ENCODE data around the gene SHKBP1.
"Not testable (repeated sequence)": the region's sequence is repeated elsewhere in the genome, so short reads cannot be mapped to it uniquely, and the experiment has no call there.

SHKBP1 gene, protein sequence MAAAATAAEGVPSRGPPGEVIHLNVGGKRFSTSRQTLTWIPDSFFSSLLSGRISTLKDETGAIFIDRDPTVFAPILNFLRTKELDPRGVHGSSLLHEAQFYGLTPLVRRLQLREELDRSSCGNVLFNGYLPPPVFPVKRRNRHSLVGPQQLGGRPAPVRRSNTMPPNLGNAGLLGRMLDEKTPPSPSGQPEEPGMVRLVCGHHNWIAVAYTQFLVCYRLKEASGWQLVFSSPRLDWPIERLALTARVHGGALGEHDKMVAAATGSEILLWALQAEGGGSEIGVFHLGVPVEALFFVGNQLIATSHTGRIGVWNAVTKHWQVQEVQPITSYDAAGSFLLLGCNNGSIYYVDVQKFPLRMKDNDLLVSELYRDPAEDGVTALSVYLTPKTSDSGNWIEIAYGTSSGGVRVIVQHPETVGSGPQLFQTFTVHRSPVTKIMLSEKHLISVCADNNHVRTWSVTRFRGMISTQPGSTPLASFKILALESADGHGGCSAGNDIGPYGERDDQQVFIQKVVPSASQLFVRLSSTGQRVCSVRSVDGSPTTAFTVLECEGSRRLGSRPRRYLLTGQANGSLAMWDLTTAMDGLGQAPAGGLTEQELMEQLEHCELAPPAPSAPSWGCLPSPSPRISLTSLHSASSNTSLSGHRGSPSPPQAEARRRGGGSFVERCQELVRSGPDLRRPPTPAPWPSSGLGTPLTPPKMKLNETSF

DNA sequence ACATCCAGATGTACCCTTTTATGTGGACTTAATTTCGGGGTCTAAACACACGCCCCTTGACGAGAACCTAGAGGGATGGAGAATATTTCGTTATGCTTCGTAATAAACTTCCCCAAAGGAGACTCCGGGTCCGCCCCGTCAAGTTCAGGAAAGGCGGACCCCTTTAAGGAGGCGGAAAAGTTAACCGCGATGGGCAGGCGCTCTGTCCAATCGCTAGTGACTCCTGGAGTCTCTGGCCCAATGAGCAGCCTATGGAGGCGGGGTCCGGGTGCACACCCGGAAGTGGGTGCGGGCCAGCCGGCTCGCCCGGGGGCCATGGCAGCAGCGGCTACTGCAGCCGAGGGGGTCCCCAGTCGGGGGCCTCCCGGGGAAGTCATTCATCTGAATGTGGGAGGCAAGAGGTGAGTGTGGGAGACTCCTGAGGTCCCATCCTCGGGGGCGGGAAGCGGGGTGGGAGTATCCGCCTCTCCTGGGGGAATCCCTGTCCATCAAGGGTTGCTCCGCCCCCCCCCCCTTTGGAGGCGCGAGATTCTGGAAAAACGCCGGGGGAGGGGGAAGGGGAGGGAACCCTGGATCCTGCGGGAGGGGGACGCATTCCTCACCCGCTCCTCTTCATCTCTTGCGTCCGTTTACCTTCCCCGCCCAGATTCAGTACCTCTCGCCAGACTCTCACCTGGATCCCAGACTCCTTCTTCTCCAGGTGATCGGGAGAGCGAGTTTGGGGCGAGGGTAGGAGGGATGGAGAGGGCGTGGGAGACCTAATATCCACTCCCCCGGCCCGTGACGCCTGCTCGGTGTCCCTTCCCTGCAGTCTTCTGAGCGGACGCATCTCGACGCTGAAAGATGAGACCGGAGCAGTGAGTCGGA is at the start of gene SHKBP1:
Gene SHKBP1, plus strand, starts transcription at position 289 of the 867 bp plus-strand sequence. Its CDS starts 27 bp downstream, at position 316.
- DNase-seq, result peak; percentile 95

DNA sequence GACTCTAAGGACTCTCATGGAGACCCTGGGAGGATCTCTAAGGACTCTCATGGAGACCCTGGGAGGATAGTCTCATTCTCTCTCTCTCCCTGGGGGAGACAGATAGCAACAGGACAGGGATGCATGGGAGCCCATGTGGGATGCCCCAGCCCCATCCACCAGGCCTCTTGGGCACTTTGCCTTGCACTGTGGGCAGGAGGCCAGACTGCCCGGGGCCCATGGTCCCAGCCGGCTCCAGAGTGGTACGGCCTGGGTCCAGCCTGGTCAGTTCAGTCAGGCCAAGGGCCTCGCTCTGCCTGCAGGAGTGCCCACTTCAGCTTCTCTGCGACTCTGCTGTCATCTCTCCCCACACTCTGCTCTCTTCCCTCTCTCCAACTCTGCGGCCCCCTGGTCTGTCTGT is 48.6 kb upstream of the SHKBP1 start:
- DNase-seq, result no peak

DNA sequence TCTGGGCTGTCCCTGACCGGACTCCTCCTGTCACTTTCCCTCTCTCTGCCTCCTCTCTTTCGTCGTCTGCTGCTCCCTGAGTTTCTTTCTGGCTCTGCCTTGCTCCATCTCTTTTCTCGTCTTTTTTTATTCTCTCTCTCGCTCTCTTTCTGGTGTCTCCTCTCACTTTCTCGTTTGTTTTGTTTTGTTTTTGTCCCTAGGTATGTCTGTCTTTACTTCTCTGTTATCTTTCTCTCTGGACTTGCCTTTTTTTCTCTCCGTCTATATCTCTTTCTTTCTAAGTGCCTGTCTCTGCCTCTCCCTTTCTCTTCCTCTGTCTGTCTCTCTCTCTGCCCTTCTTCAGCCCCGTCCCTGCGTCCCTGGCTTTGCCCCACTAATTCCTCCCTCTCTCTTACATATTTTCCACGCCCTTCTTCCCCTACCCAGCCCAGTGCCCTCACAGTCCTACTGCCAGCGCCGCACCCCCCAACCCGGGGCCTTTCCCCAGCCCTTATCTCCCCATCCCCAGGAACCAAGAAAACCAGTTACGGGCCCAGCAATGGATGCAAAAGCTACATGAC is 48.1 kb upstream of the SHKBP1 start:
- no peak for DNase-seq

DNA sequence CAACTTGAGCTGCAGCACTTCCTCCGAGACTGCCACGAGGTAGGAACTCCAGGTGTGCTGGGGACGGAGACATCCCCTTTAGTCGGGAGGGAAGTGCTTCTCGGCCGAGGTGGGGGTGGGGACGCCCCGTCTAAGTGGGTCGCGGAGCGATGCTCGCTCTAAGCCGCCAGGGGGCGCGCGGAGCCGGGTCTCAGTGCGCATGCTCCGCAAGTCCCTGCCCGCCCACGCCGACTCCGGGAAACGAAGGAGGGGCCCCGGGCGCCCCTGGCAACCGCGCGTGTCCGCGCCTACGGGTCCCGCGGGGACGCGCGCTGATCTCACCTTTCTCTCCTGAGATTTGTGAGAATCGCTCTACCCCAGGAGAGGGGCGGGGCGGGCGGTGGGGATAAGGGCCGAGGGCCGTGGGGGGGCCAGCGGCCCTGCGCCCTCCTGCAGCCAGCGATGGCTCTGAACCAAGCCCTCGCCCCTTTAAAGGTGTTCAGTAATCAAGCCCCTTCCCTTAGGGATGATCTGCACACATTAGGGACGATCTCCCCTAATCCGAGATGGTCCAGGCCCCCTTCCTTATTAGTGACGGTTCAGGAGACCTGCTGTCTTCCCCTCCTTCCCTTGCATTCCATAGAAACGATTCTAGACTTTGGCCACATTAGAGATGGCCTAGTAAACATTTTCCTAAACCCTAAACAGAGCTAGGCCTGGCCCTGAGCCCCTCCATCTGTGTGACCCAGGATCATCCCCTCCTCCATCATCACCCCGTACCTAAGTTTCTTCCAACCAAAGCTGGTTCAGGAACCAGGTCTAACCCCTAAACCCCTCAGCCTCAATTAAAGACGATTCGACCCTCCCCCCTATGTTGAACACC is 47.3 kb upstream of the SHKBP1 start:
- peak; percentile 89 for DNase-seq

DNA sequence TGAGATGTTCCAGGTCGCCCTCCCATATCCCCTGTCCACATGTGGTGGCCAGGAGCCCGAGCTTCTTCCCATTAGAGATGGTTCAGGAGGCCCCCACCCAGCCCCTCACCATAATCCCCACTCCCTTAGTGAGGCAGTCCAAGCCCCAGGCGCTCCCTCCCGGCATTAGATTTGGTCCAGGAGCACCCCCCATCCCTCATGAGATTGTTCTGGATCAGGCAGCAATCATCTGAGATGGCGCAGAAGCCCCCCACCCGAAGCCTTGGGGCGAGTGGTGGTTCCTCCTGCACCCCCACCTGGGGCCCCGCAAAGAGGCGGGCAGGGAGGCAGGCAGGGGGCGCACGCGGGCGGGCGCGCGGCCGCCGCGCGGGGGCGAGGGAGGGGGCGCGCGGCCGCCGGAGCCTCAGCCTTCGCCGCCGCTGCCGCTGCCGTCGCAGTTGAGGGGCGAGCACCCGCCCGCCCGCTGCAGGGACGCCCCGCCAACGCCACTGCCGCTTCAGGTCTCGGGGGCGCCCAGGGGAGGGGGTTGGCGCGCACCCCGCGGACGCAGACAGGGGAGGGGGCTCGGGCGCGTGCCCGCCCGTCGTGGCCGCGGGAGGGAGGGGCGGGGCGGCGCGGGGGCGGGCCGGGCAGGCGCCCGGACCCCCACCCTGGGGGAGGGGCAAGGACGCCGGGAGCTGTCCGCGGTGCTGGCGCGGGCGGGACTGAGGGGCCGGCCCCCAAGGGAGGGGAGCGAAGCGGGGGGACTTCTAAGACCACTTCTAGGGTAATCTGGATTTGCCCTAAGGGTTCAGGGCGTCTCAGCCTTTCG is 46.4 kb upstream of the SHKBP1 start:
- peak; percentile 30 for DNase-seq

DNA sequence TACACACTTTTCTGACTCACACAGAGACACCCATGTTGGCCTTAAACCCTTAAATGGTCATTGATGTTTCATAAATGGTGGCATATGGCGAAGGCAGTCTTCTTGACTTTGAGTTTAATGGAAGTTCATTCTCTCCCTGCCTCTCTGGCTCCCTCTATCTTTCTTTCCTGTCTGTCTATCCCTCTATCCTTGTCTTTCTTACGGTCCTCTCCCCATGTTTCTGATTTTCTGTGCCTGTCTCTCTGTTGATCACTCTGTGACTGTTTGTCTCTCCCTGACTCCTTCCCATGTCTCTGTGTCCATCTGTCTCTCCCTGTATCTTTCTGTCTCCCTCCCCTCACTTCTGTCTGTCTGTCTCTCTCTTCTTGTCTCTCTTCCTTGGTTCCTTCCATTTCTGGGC is 43.2 kb upstream of the SHKBP1 start:
- no peak for DNase-seq

DNA sequence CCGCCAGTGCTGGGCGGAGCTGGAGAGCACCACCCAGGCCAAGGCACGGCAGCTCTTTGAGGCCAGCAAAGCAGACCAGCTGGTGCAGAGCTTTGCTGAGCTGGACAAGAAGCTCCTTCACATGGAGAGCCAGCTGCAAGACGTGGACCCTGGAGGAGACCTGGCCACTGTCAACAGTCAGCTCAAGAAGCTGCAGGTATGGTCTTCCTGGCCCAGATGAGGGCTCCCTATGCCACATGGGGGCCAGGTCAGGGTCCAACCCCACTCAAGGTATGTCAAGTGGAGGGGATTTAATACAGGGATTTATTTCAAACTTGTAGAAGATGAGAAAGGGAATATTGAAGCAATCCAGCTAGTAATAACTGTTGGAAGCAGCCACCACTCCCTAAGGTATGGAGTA is 42.5 kb upstream of the SHKBP1 start:
- DNase-seq, result no peak

DNA sequence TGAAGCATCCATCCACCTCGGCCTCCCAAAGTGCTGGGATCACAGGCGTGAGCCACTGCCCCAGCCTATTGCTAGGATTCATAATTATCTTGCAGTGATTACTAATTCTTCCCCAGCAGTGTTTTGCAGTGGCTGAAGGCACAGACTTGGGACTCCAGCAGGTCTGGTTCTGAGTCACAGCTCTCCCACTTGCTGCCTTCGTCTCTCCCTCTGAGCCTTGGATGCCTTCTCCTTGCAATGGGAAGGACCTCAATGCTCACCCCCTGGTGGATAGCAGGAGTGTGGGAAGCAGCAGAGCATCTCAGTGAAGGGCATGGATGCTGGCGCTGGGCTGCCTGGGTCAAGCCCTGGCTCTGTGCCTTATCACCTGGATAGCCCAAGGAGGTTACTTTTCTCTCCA is 37.6 kb upstream of the SHKBP1 start:
- DNase-seq, result no peak

DNA sequence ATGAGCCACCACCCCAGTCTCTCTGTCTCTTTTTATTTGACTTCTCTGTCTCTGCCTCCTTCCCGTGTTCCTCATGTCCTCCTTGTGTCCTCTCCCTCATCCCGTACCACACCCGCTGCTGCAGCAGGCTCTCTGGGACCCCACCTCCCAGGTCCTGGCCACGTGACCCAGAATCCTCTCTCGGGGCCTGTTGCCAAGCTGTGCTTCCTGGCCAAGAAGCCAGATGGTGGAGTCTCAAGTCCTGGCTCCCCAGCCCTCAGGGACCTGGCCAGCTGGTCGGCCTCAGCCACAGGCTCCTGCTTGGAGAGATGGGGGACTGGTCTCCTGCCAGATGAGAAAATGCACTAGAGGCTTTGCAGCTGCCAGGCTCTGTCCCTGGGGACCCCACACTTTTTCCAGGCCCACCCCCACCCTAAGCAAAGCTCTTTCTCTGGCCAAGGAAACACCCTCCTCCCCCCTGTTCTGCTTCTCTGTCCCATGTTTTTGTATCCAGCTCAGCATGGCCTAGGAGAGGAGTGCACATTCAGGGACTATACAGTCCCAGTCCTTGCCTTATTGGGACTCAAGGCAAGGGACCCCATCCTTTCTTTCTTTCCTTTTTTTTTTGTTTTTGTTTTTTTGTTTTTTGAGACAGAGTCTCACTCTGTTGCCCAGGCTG is 34.3 kb upstream of the SHKBP1 start:
- DNase-seq, result no peak

DNA sequence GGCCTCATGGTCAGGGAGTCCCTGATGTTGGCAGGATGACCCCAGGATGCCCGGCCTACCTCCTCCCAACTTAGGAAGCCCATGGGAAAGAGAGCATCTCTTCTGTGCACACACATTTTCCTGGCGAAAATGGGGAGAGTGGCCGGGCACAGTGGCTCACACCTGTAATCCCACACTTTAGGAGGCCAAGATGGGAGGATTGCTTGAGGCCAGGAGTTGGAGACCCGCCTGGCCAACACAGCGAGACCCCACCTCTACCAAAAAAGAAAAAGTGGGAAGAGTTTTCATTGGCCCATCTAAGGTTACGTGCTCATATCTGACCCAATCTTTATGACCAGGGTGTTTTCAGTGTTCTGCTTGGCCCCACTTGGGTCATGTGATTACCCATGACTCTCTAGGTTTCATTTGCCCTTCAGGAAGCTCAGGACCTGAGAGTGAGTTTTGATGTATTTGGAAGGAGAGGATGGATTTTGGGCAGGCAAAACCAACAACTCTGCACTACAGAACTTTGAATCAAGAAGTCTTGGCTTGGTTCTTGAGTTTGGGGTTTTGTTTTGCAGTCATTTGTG is 33.6 kb upstream of the SHKBP1 start:
- DNase-seq, result no peak

DNA sequence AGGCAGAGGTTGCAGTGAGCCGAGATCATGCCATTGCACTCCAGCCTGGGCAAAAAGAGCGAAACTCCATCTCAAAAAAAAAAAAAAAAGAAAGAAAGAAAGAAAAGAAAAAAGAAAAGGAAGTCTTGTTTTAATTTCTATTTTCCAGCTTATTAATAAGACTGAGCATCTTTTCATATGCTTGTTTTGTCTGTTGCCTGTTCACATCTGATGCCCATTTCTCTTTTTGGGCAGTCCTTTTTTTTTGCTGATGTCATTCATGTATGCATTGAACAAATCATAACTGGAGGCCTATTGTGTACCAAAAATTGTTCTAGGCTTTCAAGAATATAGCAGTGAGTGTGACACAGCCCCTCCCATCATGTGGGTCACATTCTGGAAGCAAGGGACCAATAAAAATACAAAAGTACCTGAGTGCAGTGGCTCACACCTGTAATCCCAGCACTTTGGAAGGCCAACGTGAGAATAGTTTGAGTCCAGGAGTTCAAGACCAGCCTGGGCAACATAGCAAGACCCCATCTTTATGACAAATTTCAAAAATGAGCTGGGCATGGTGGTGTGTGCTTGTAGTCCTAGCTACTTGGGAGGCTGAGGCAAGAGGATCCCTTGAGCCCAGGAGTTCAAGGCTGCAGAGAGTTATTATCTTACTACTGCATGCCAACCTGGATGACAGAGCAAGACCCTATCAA is 30.4 kb upstream of the SHKBP1 start:
- DNase-seq, result not testable (repeated sequence)

DNA sequence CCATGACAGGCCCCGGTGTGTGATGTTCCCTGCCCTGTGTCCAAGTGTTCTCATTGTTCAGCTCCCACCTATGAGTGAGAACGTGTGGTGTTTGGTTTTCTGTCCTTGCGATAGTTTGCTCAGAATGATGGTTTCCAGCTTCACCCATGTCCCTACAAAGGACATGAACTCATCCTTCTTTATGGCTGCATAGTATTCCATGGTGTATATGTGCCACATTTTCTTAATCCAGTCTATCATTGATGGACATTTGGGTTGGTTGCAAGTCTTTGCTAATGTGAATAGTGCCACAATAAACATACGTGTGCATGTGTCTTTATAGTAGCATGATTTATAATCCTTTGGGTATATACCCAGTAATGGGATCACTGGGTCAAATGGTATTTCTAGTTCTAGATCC is 29.5 kb upstream of the SHKBP1 start:
- not testable (repeated sequence) for DNase-seq

DNA sequence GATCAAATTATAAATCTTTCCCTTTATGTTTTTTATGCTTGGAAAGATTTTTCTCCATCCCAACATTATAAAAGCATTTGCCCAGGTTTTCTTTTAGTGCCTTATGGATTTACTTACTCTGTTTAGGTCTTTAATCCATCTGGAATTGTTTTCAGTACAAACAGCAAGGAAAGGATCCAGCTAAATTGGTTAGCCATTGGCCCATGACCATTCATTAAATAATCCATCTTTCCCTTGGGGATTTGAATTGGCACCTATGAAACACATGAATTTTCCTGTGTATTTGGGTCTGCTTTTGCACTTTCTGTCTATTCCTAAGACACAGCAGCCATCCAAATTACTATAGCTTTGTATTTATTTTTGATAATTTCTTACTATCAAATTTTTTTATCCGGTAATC is 28.8 kb upstream of the SHKBP1 start:
- no peak for DNase-seq

DNA sequence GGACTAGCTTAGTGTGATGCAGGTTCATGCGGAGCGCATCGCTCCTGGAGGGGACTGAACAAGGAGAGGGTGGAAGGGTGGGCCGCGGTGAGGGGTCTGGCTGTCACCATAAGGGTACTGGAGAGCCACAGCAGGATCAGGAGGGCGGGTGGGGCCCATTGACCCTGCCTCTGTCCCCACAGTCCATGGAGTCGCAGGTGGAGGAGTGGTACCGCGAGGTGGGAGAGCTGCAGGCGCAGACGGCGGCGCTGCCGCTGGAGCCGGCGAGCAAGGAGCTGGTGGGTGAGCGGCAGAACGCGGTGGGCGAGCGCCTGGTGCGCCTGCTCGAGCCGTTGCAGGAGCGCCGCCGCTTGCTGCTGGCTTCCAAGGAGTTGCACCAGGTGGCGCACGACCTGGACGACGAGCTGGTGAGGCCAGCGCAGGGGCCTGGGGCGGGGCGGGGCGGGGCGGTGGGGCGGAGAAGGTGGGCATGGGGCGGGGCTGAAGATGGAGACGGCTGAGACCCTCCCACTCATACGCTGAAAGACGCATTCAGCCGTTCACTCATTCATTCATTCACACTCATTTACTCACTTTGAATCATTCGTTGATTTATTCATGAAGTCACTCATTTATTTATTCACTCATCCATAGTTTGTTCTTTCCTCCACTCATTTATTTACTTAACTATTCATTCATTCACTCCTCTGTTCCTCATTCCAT is 27.5 kb upstream of the SHKBP1 start:
- DNase-seq, result peak; percentile 87

DNA sequence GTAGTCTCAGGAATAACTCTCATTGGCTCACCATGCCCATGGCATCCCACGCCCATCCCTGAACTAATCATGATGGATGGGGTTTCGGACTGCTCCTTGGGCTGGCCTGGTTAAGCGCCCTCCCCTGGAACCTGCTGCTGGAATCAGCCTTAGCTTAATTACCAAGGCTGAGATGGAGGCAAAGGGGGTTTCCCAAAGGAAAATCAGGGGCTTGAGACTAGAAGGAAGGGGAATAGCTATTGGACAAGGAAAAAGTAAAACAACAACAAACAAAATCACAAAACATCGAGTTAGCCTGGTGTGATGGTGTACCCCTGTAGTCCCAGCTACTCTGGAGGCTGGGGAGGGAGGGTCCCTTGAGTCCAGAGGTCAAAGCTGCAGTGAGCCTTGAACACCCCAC is 25.7 kb upstream of the SHKBP1 start:
- DNase-seq, result no peak

DNA sequence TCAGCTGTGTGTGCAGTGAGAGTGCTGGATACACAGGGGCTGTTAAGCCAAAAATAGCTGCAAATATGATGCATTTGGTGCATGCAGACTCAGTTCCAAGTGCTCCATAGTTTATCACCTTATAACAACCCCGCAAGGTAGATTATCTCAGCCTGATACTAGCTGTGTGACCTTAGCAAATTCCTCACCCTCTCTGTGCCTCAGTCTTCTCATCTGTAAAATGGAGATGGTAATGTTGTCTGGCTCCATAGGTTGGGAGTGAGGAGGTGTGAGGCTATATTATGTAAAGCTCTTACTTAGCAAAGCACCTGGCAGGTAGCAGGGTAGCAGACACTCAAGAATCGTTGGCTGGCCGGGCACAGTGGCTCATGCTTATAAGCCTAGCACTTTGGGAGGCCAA is 23.8 kb upstream of the SHKBP1 start:
- no peak for DNase-seq

DNA sequence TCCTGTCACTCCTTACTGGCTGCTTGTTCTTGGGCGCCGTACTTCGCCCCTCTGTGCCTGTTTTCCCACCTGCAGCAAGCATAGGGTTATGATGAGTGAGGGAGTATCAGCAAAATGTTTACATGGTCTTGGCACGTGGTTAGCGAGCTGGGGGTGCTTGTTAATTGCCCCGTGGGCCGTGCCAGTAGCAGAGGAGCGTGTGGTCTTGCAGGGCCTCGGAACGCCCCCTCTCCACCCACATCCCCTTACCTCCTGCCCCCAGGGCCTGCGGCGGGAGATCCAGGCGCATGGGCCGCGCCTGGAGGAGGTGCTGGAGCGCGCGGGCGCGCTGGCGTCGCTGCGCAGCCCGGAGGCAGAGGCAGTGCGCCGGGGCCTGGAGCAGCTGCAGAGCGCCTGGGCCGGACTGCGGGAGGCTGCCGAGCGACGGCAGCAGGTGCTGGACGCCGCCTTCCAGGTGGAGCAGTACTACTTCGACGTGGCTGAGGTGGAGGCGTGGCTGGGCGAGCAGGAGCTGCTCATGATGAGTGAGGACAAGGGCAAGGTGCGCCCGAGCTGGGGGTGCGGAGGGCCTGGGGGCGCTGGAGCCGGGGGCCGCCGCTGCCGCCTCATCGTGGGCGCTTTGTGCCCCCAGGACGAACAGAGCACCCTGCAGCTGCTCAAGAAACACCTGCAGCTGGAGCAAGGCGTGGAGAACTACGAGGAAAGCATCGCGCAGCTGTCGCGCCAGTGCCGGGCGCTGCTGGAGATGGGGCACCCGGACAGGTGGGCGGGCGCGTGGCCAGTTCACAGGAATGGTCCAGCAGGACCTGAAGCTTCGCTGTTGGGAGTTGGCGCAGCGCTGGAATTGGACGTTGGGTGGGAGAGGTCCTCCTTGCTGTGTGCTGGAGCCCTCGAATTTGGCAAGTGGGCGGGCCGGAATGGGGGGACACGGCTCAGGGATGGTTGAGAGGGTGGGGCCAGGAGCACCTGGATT is 22.5 kb upstream of the SHKBP1 start:
- no peak for DNase-seq
